GM18519 (cell line): ENCODE data around the gene SLC16A12.
"Not testable (repeated sequence)": the region's sequence is repeated elsewhere in the genome, so short reads cannot be mapped to it uniquely, and the experiment has no call there.

Experiments used
- ATAC-seq: cut with Tn5 transposase; IDR thresholded peaks from one replicate; pipeline ENCODE4 v1.9.1; 2021; ENCODE audit warnings: mild to moderate bottlenecking, moderate library complexity; ENCODE audit not compliant: unreplicated experiment, low FRiP score

SLC16A12 gene

DNA sequence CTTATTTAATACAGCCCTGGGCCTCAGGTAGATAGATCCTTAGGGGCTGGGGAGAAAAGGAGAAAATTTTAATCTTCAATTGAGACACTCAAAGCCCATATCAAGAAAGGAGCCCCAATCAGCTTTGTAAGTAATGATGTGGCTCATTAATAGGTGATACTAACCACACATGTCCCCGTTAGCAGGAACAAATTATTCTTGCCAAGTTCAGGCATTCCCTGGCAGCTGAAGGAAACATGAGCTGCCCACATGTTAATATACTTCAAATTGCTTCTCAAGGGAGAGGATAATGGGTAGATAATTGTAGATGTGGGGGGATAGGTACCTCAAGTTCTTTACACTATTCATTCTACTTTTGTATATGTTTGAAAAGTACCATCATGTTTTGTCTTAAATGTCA is 106.5 kb downstream of the SLC16A12 start:
- ATAC-seq = no peak

DNA sequence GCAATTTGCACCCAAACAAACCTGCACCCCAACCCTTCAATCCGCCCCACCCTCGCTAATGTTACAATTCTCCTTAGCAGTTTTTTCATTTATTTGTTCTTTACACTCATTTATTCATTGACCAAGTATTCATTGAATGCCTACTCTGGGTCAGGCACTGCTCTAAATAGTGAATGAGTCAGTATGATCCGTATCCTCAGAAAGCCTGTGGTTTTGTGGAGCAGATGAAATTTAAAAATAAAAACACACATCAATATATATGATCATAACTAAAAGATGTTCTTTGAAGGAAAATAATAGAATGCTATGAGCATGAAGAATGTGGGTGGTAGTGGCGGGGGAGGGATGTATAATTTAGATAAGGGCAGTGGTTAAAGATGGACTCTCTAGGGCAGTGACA is 107.8 kb downstream of the SLC16A12 start:
- no peak for ATAC-seq

DNA sequence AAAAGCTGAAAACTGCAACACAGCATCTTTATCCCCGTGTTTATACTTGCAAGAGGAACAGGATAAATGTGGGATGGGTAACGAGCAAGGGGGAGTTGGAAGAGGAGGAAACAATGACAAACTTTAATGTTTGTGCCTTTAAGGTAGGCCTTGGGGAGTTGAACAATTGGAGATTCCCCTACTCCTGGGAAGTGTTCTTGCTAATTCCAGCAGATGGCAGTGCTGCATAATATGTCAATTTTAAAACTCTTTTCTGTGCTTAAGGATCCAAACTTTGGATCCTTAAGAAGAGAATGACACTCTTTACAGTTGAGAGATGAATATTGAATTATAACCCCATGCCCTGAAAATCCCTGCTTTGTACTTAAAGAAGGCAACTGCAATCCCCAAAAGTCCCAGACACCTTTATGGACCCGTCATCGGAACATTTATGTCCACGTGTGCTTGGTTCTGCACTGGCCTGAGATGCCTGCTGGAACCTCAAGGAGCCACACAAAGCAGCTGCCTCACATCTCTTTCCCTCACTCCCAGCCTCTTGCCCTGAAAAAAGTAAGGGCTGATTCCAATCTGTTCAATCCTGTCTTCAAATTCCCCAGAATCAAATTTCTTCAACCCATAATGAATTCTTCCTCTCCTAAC is 109.0 kb downstream of the SLC16A12 start:
- ATAC-seq = no peak

DNA sequence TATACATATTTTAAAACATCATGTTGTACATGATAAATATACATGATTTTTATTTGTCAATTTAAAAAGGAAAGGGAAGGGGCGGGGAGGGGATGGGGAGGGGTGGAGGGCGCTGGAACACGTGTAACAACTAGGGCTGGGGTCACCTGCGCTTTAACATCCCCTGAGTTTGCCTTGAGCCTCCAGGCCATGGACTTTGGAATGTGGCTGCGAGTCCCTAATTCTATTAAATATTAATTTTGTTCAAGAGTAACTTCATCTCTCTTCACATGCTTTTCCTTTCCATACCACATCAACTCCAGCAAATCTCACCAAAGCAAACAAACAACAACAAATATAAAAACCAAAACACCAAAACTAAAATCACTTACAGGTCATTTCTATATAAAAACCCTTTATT is 110.4 kb downstream of the SLC16A12 start:
- ATAC-seq = no peak

DNA sequence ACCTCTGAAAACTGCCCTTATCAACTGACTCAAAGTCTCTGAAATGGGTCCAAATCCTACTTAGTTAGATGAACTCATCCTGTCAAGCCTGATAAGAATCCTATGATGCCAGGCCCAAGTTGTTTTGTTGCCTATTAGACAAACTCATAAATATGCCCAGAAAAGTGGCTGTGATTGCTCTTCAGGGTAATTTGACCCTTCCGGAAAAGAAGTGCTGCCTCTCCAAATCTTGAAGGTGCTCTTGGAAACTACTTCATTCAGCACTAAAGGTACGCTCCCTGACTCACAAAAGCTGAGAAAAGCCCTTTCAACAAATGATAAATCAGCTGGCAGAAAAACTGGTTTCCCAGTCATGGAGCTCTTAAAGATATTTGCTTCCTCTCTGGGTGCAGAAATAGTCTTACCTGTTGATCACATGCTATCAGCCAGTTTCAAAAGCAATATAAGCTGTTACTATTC is 114.3 kb downstream of the SLC16A12 start:
- no peak for ATAC-seq

DNA sequence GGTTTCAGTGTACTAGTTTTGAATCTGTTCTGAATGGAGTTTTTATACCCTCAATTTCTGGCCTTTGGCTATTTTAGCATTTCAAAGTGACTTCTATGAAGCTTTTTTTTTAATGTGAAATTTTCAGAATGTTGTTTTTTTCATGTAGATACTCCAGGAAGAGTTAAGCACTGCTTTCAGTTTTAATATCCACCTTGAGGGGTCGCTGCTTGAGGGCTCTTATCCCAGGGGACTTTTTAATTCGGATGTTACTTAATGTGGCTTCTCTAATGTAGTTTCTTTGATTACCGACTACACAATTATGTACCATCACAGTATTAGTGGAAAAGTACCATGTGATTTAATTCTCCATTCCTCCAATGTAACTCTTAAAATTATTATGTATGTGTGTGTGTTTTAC is 115.8 kb downstream of the SLC16A12 start:
- ATAC-seq = no peak

DNA sequence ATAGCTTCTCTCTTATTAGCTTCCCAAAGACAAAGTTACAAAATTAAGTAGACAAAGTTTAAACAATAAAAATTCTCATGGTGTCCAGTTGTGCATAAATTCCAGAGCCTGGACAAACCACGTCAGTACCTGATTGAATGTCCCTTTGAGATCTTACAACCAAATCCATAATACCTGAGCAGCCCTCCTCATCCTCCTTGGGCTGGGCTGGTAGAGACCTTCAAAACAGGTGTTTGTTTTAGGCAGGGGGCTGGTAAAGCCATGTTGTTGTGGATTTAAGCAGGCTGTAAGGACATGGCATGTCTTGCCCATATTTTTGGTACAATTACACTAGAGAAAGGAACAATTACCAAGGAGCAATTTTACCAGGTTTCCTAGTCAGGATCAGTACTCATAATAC is 118.9 kb downstream of the SLC16A12 start:
- ATAC-seq = no peak

DNA sequence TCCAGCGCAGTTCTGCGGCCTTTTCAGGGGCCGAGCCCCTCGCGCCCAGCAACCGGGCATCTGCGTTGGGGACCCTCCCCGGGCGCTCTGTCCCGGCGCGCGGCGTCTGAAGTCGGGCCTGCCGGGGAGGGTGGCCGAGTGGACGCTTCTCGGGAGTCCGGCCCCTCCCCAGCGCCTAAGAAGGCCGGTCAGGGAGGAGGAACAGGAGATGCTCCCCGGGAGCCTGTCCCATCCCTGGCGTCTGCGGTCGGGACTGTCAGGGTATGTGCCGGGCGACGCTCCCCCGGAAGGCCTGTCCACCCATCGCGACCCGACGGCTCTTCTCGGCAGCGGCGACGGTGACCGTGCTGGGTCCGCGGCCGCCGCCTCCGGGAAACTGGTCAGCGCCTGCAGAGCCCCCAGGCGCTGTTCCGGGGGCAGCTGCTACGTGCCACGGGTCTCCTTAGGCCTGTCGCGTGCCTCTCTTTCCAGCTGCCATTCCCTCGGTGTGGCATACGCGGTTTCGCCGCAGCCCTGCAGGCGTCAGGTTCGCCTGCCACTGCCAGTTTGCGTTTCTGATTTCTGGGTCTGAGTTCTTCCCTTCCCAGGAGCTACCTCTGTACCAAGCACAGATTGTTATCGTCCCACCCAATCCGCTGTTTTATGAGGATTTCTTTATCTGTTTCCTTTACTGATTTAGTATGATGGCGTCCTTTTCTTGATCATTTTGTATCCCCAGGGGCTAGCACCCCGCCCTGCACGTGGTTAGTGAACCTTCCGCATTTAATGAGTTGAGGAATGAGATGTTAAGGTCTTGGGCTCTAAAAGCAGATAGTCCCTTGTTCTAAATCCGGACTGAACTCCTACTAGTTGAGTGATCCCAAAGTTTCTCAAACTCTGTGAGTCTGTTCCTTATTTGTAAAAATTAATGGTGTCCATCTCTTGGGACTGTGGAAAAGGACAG is 120.2 kb downstream of the SLC16A12 start:
- peak; percentile 21 for ATAC-seq

DNA sequence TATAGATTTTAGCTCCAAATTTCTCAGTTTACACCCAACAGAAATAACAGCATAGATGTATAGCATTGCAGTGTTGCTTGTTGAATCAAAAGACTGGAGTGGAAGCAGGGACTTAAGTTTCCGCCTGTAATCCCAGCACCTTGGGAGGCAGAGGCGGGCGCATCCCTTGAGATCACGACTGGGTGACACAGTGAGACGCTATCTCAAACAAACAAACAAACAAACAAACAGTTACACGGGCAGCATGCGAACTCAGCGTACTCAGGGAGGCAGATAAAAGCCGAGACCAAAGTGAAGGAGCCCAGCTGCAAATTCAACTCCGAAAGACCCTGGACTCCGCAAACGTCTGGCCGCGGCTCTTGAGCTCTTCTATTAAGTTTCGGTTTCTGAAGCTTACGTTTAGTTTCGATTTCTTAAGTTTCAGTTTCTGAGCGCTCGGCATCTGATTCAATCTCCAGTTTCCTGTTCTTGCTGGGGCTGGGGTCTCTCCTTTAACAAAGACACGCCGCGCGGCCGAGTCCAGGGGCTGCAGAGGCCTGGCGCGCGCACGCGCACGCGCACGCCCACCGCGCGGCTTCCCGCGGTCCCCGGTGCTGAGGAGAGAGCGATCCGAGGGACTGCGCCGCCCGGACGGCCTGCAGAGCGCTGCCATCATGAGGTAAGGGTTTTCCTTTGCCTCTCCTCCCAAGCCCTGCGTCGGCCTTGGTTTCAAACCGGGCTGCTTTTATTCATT is 121.1 kb downstream of the SLC16A12 start, which contains the start of gene IFIT5:
Gene IFIT5, plus strand, starts transcription at position 423 of the 733 bp plus-strand sequence. Its CDS starts 231 bp downstream, at position 654.
- peak; percentile 59 for ATAC-seq

DNA sequence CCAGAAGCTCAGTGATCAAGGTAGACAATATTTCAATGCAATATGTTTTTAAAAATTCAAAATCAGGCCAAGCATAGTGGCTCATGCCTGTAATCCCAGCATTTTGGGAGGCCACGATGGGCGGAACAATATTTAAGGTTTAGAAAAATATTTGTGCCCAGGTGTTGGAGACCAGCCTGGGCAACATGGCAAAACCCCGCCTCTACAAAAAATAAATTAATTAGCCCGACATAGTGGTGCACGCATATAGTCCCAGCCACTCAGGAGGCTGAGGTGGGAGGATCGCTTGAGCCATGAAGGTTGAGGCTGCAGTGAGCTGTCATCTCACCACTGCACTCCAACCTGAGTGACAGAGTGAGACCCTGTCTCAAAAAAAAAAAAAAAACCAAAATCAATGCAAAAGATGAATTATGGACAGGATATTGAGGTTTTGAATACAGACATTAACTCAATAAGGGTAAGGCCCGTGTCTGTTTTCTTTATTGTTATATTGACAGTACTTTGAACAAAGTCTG is 121.9 kb downstream of the SLC16A12 start:
- no peak for ATAC-seq

DNA sequence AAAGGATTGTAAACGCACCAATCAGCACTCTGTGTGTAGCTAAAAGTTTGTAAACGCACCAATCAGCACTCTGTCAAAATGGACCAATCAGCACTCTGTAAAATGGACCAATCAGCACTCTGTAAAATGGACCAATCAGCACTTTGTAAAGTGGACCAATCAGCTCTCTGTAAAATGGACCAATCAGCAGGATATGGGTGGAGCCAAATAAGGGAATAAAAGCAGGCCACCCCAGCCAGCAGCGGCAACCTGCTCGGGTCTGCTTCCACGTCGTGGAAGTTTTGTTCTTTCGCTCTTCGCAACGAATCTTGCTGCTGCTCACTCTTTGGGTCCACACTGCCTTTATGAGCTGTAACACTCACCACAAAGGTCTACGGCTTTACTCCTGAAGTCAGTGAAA is 123.1 kb downstream of the SLC16A12 start:
- ATAC-seq = not testable (repeated sequence)

DNA sequence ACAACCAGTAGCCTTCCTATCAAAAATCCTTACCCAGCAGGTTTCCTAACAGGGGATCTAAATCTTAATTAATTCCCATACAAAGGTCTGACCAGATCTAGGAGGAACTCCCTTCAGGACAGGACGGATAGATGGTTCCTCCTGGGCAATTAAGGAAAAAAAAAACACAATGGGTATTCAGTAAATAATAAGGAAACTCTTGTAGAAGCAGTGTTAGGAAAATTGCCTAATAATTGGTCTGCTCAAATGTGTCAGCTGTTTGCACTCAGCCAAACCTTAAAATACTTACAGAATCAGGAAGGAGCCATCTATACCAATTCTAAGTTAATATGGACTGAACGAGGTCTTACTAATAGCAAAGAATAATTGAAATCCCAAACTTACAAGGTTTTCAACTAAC is 124.3 kb downstream of the SLC16A12 start:
- ATAC-seq = not testable (repeated sequence)

DNA sequence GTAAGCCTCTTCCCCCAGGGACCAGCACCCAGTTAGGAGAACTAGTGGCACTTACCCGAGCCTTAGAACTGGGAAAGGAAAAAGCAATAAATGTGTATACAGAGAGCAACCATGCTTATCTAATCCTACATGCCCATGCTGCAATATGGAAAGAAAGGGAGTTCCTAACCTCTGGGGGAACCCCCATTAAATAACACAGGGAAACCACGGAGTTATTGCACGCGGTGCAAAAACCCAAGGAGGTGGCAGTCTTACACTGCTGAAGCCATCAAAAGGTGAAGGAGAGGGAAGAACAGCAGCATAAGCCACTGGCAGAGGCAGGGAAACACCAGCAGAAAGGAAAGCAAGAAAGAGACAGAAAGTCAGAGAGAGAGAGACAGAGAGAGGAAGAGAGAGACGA is 124.8 kb downstream of the SLC16A12 start:
- ATAC-seq = not testable (repeated sequence)

DNA sequence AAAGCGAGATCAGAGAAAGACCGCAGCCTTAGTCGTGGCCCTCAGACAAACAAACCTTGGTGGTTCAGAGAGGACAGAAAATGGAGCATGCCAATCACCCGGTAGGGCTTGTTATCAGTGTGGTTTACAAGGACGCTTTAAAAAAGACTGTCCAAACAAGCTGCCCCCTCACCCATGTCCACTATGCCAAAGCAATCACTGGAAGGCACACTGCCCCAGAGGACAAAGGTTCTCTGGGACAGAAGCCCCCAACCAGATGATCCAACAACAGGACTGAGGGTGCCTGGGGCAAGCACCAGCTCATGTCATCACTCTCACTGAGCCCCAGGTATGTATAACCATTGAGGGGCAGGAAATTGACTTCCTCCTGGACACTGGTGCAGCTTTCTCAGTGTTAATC is 126.1 kb downstream of the SLC16A12 start:
- not testable (repeated sequence) for ATAC-seq

DNA sequence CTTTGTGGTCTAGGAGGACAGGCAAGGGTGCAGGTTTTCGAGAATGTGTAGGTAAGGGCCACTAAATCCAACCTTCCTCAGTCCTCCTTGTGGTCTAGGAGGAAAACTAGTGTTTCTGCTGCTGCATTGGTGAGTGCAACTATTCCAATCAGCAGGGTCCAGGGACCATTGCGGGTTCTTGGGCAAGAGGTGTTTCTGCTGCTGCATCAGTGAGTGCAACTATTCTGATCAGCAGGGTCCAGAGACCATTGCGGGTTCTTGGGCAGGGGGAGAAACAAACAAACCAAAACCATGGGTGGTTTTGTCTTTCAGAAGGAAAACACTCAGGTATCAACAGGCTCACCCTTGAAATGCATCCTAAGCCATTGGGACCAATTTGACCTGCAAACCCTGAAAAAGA is 127.6 kb downstream of the SLC16A12 start:
- not testable (repeated sequence) for ATAC-seq

DNA sequence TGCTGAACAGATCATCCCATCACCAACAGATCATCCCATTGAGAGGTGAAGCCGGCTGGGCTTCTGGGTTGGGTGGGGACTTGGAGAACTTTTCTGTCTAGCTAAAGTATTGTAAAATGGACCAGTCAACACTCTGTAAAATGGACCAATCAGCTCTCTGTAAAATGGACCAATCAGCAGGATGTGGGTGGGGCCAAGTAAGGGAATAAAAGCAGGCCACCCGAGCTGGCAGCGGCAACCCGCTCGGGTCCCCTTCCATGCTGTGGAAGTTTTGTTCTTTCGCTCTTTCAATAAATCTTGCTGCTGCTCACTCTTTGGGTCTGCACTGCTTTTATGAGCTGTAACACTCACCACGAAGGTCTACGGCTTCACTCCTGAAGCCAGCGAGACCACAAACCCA is 129.2 kb downstream of the SLC16A12 start:
- not testable (repeated sequence) for ATAC-seq

DNA sequence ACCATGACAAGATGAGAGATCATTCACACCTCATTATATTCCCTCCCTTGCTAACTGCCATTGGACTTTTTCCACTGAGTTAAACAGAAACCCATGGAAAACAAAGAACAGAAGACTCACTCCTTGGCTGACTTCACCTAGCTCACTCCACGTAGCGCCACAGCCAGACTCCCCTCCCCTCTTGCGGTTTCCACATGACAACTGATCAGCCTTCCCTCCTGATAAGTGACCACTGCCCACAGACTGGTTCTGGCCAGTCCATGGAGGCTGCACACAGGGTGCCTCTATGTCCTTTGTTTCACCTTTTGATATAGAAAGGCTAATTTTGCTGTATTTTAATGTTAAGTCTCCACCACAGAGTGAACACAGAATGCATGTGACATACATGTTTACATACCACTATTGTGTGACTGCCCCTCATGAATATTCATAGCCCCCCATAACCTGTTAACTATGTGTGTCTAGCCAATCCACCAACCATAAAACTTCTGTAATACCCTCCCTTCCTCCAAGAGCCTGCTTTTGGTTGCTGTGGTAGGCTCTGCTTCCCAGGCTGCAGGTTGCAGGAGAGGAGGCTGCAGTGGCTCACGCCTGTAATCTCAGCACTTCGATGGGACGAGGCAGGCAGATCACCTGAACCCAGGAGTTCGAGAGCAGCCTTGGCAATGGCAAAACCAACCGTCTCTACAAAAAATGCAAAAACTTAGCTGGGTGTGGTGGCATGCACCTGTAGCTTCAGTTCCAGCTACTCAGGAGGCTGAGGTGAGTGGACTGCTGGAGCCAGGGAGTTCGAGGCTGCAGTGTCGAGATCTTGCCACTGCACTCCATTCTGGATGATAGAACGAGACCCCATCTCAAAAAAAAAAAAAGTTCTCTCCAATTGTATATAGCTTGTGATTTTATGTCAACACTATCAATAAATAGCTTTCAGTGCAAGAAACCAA is 131.0 kb downstream of the SLC16A12 start:
- no peak for ATAC-seq

DNA sequence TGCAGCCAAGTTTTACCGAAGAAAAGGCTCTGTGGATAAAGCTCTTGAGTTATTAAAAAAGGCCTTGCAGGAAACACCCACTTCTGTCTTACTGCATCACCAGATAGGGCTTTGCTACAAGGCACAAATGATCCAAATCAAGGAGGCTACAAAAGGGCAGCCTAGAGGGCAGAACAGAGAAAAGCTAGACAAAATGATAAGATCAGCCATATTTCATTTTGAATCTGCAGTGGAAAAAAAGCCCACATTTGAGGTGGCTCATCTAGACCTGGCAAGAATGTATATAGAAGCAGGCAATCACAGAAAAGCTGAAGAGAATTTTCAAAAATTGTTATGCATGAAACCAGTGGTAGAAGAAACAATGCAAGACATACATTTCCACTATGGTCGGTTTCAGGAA is 132.4 kb downstream of the SLC16A12 start:
- no peak for ATAC-seq

DNA sequence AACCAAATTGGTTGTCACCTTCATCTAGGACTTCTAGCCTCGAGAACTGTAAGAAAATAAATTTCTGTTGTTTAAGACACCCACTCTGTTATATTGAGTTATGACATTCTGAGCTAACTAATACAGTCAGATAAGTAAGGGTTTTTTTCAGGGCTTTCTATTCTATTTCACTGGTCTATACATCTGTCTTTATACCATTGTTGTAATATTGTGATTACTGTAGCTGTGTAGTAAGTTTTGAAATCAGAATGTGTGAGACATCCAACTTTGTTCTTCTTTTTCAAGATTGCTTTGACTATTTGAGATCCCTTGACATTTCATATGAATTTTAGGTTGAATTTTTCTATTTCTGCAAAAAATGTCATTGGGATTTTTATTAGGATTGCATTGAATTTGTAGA is 135.4 kb downstream of the SLC16A12 start:
- ATAC-seq = no peak
